Endodermal cell (in vitro differentiated cells): Measurements from ENCODE around the gene EPAS1. TPM values are rescaled to one million over a fixed set of nuclear protein-coding genes. Genes with fewer than 3 reads are reported as not detected.

Source experiments
- DNase-seq: peaks from one replicate; pipeline ENCODE4 v3.0.0-alpha.2; 2017
- H3K27ac ChIP-seq: 2 replicates; pipeline ENCODE4 v1.5.1; 2013; ENCODE audit warnings: mild to moderate bottlenecking, low read depth, low read length, moderate library complexity
- H3K27me3 ChIP-seq: 2 replicates; pipeline ENCODE4 v1.6.1; 2013; ENCODE audit warnings: mild to moderate bottlenecking, low read length, moderate library complexity; ENCODE audit not compliant: insufficient read depth, control insufficient read depth, poor library complexity, severe bottlenecking
- H3K36me3 ChIP-seq: 2 replicates; pipeline ENCODE4 v1.7.0; 2013; ENCODE audit warnings: mild to moderate bottlenecking, low read length, moderate library complexity; ENCODE audit not compliant: control insufficient read depth, insufficient read depth
- H3K4me1 ChIP-seq: one replicate; pipeline ENCODE4 v1.7.0; 2013; ENCODE audit warnings: low read length; ENCODE audit not compliant: control insufficient read depth, insufficient read depth
- H3K4me3 ChIP-seq: 2 replicates; pipeline ENCODE4 v1.5.1; 2013; ENCODE audit warnings: mild to moderate bottlenecking, low read length, moderate library complexity
- H3K9ac ChIP-seq: 2 replicates; pipeline ENCODE4 v1.6.1; 2013; ENCODE audit warnings: mild to moderate bottlenecking, low read length, moderate library complexity; ENCODE audit not compliant: poor library complexity, severe bottlenecking; ENCODE audit errors: extremely low read depth
- H3K9me3 ChIP-seq: 2 replicates; pipeline ENCODE4 v1.6.1; 2013; ENCODE audit warnings: mild to moderate bottlenecking, low read length, moderate library complexity; ENCODE audit not compliant: control insufficient read depth
- H3K27ac Mint-ChIP-seq: 2 replicates; pipeline ENCODE4 v1.8.0; 2020; ENCODE audit warnings: mixed read lengths
- H3K27me3 Mint-ChIP-seq: 2 replicates; pipeline ENCODE4 v1.8.0; 2021; ENCODE audit warnings: mild to moderate bottlenecking, mixed read lengths; ENCODE audit not compliant: insufficient read depth
- H3K36me3 Mint-ChIP-seq: 2 replicates; pipeline ENCODE4 v1.8.0; 2020; ENCODE audit warnings: low read depth, mixed read lengths
- H3K4me1 Mint-ChIP-seq: 2 replicates; pipeline ENCODE4 v1.8.0; 2020; ENCODE audit warnings: mixed read lengths
- H3K4me3 Mint-ChIP-seq: 2 replicates; pipeline ENCODE4 v1.8.0; 2020; ENCODE audit warnings: mild to moderate bottlenecking, moderate library complexity, mixed read lengths
- H3K9me3 Mint-ChIP-seq: 2 replicates; pipeline ENCODE4 v1.8.0; 2020; ENCODE audit warnings: mild to moderate bottlenecking, mixed read lengths
- WGBS, 2 experiments: methylation state at CpG; one replicate each; pipeline versions ENCODE4 v1.1.5 to v1.1.7; 2013; ENCODE audit warnings: missing lambda C conversion rate in 2 of 2, mixed read lengths in 1 of 2; ENCODE audit not compliant: insufficient coverage in 1 of 2, insufficient read length in 1 of 2; 5-methylcytosine and 5-hydroxymethylcytosine counted together
- total RNA-seq, 2 donors: library from RNA; stranded (reverse); fragmentation: NEBNext Ultra II Directional in 1 of 2; extraction: Animal tissue kit (Norgen Biotek cat#: 25700) in 1 of 2; gene quantifications; 2 replicates in 1 of 2; 3 replicates in 1 of 2; pipeline ENCODE4 v1.2.1, GENCODE V29; 2021
- TF ChIP-seq, protein P1 (sequence below): fragments of 200-600 bp; sonication (generic); conservative IDR thresholded peaks from 2 replicates; pipeline ENCODE4 v1.5.0; 2021; ENCODE audit warnings: antibody characterized with exemption, mild to moderate bottlenecking

Gene EPAS1
- total RNA-seq, 2 donors from 2014 or later: 1.2 to 1.9 TPM

GRCh38 chr2:46293466-46293865 lies 3.7 kb upstream of the EPAS1 start:
- peaks cover 6% of the 10 kb centered on the region for H3K4me1 Mint-ChIP-seq
- peaks cover 75% of the 10 kb centered on the region for H3K27me3 ChIP-seq
- no peak for DNase-seq
- no peak overlapping the region for H3K4me3 Mint-ChIP-seq
- H3K27ac ChIP-seq: no peak overlapping the region
- H3K9me3 ChIP-seq: no peaks in the 10 kb centered on the region
- no peak overlapping the region for H3K27ac Mint-ChIP-seq
- H3K36me3 Mint-ChIP-seq: no peaks in the 10 kb centered on the region
- H3K9me3 Mint-ChIP-seq: no peaks in the 10 kb centered on the region
- TF ChIP-seq, protein P1, sequence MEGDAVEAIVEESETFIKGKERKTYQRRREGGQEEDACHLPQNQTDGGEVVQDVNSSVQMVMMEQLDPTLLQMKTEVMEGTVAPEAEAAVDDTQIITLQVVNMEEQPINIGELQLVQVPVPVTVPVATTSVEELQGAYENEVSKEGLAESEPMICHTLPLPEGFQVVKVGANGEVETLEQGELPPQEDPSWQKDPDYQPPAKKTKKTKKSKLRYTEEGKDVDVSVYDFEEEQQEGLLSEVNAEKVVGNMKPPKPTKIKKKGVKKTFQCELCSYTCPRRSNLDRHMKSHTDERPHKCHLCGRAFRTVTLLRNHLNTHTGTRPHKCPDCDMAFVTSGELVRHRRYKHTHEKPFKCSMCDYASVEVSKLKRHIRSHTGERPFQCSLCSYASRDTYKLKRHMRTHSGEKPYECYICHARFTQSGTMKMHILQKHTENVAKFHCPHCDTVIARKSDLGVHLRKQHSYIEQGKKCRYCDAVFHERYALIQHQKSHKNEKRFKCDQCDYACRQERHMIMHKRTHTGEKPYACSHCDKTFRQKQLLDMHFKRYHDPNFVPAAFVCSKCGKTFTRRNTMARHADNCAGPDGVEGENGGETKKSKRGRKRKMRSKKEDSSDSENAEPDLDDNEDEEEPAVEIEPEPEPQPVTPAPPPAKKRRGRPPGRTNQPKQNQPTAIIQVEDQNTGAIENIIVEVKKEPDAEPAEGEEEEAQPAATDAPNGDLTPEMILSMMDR: no peak
- peaks cover 71% of the 10 kb centered on the region for H3K27me3 Mint-ChIP-seq
- no peaks in the 10 kb centered on the region for H3K36me3 ChIP-seq
- 84 to 100% methylated on average over 1 to 4 of the region's 4 CpGs for WGBS, 2 experiments
- no peak overlapping the region for H3K9ac ChIP-seq
- H3K4me3 ChIP-seq: no peak overlapping the region
- H3K4me1 ChIP-seq: no peaks in the 10 kb centered on the region

GRCh38 chr2:46294176-46294836 lies 2.9 kb upstream of the EPAS1 start:
- WGBS, 2 experiments: 70 to 76% methylated on average over 3 to 7 of the region's 7 CpGs
- H3K4me3 ChIP-seq: no peak overlapping the region
- TF ChIP-seq, protein P1: peak; percentile 78
- H3K27ac Mint-ChIP-seq: no peak overlapping the region
- peaks cover 73% of the 10 kb centered on the region for H3K27me3 Mint-ChIP-seq
- no peak overlapping the region for H3K27ac ChIP-seq
- H3K27me3 ChIP-seq: peaks cover 78% of the 10 kb centered on the region
- peak; percentile 81 for DNase-seq
- H3K4me1 ChIP-seq: no peaks in the 10 kb centered on the region
- H3K4me1 Mint-ChIP-seq: peaks cover 7% of the 10 kb centered on the region
- no peak overlapping the region for H3K4me3 Mint-ChIP-seq
- no peaks in the 10 kb centered on the region for H3K9me3 Mint-ChIP-seq
- no peaks in the 10 kb centered on the region for H3K9me3 ChIP-seq
- no peaks in the 10 kb centered on the region for H3K36me3 ChIP-seq
- H3K9ac ChIP-seq: no peak overlapping the region
- H3K36me3 Mint-ChIP-seq: no peaks in the 10 kb centered on the region

GRCh38 chr2:46296216-46296839 lies 879 bp upstream of the EPAS1 start:
- Histone ChIP-seq H3K9ac (no peak overlapping the region), H3K9me3 (no peaks in the 10 kb centered on the region), H3K4me3 (peak overlapping the region; percentile 74), H3K4me1 (no peaks in the 10 kb centered on the region), H3K27me3 (peaks cover 88% of the 10 kb centered on the region), H3K27ac (no peak overlapping the region), H3K36me3 (no peaks in the 10 kb centered on the region)
- Mint-ChIP-seq H3K27me3 (peaks cover 80% of the 10 kb centered on the region), H3K27ac (no peak overlapping the region), H3K9me3 (no peaks in the 10 kb centered on the region), H3K4me3 (peak overlapping the region; percentile 71), H3K36me3 (no peaks in the 10 kb centered on the region), H3K4me1 (peaks cover 15% of the 10 kb centered on the region)
- TF ChIP-seq, protein P1: no peak
- peak; percentile 81 for DNase-seq
- WGBS, 2 experiments: 30 to 48% methylated on average over 19 to 28 of the region's 28 CpGs
